BE2C (cell line): Measurements from ENCODE around the gene SCAMP3.

Source experiments
- DNase-seq: peaks from one replicate; pipeline ENCODE4 v3.0.0-alpha.2; 2020
- H3K27me3 ChIP-seq: fragments of 250-450 bp; sonication (Bioruptor Pico); 2 replicates; pipeline ENCODE4 v1.5.1; 2020; ENCODE audit warnings: mild to moderate bottlenecking
- H3K36me3 ChIP-seq: fragments of 250-450 bp; sonication (Bioruptor Pico); 2 replicates; pipeline ENCODE4 v1.5.1; 2020; ENCODE audit warnings: mild to moderate bottlenecking
- H3K4me1 ChIP-seq: fragments of 250-450 bp; sonication (Bioruptor Pico); 2 replicates; pipeline ENCODE4 v1.5.1; 2020
- H3K4me3 ChIP-seq: 2 replicates; pipeline ENCODE4 v1.5.1; 2011; ENCODE audit warnings: low read depth, low read length
- H3K9me3 ChIP-seq: fragments of 250-450 bp; sonication (Bioruptor Pico); 2 replicates; pipeline ENCODE4 v1.5.1; 2020
- CTCF ChIP-seq: IDR thresholded peaks from 2 replicates; pipeline ENCODE4 v1.5.1; 2012; ENCODE audit warnings: mild to moderate bottlenecking, low read depth, low read length

The SCAMP3 gene

GRCh38 chr1:155278689-155279160 lies 16.6 kb upstream of the SCAMP3 start:
- peak overlapping the region; percentile 86 for H3K4me3 ChIP-seq
- no peak for DNase-seq
- H3K27me3 ChIP-seq = no peaks in the 10 kb centered on the region
- no peaks in the 10 kb centered on the region for H3K9me3 ChIP-seq
- TF ChIP-seq CTCF = no peak
- H3K36me3 ChIP-seq = no peaks in the 10 kb centered on the region
- H3K4me1 ChIP-seq = peaks cover 2% of the 10 kb centered on the region

GRCh38 chr1:155277902-155278688 lies 15.9 kb upstream of the SCAMP3 start:
- H3K4me1 ChIP-seq = peaks cover 3% of the 10 kb centered on the region
- H3K9me3 ChIP-seq = no peaks in the 10 kb centered on the region
- DNase-seq = peak; percentile 66
- TF ChIP-seq CTCF = peak; percentile 63
- H3K27me3 ChIP-seq = no peaks in the 10 kb centered on the region
- no peaks in the 10 kb centered on the region for H3K36me3 ChIP-seq
- H3K4me3 ChIP-seq = peak overlapping the region; percentile 86

- Histone ChIP-seq H3K36me3 (no peaks in the 10 kb centered on the region), H3K9me3 (no peaks in the 10 kb centered on the region), H3K27me3 (no peaks in the 10 kb centered on the region), H3K4me1 (peaks cover 3% of the 10 kb centered on the region), H3K4me3 (peak within 1 kb of the TSS; percentile 86)
- peak; percentile 28 for TF ChIP-seq CTCF
- DNase-seq = peak; percentile 100
These were observed 15.1 kb upstream of the SCAMP3 start, which contains the start of gene HCN3 for GRCh38 chr1:155277070-155277901. TSS of gene HCN3 (plus strand) at chr1:155277463. CDS start at chr1:155277591, 128 bp downstream.

GRCh38 chr1:155273343-155274245 lies 11.4 kb upstream of the SCAMP3 start, which contains the start of gene CLK2:
TSS of gene CLK2 (minus strand) at chr1:155273504. CDS start at chr1:155270977, 2,527 bp downstream.
- peak; percentile 99 for DNase-seq
- Histone ChIP-seq H3K36me3 (peaks cover 28% of the 10 kb centered on the region), H3K27me3 (no peaks in the 10 kb centered on the region), H3K4me1 (peaks cover 3% of the 10 kb centered on the region), H3K9me3 (no peaks in the 10 kb centered on the region), H3K4me3 (peak within 1 kb of the TSS; percentile 98)
- TF ChIP-seq CTCF = no peak

- peaks cover 3% of the 10 kb centered on the region for H3K4me1 ChIP-seq
- H3K9me3 ChIP-seq = no peaks in the 10 kb centered on the region
- no peak for DNase-seq
- peak overlapping the region; percentile 98 for H3K4me3 ChIP-seq
- no peaks in the 10 kb centered on the region for H3K27me3 ChIP-seq
- H3K36me3 ChIP-seq = peaks cover 36% of the 10 kb centered on the region
- no peak for TF ChIP-seq CTCF
These were observed 10.5 kb upstream of the SCAMP3 start for GRCh38 chr1:155272466-155273342.
